ENCODE results near the gene SARM1. TPM values are rescaled to one million over a fixed set of nuclear protein-coding genes. Genes with fewer than 3 reads are reported as not detected.

The SARM1 gene
- total and polyA plus RNA-seq, 2 of the 13 experiments (the other 11 are each of a cell fraction or from before 2014, with no cell fraction given), result 0.73 to 0.86 TPM

DNA sequence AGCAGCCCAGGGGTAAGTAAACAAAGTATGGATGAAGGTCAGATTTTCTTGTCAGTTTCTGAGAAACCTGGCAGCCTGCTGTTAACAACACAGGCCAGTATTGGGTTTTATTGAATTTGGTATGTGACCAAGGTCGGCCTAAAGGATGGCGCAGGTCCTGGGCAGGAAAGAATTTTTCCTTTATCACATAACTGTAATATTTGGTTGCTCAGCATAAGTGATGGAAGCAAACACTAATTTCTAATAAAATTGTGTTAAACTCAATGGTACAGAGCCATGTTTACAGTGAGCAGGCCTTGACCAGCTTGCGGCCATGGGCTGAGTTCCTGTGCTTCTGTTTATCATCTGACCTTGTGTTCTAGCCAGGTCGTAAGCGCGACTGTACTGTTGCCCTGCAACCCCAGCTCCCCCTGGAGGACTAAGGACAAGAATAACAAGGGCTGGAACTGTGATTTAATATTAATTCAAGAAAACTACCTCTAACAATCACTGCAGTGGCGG, 24.7 kb upstream of the SARM1 start (continued):
- TF ChIP-seq ZFP90 (CRISPR knock-in tag; IDR thresholded peaks at IDR 0.05; ENCODE audit: borderline replicate concordance) (0 out of 2 replicates have a peak, but pooled peaks have one; percentile 47), ARNT (IDR thresholded peaks at IDR 0.05) (no peak), ZBTB38 (CRISPR knock-in tag; IDR thresholded peaks at IDR 0.05) (peak; percentile 65; the same call in 1 of the 2 replicates), ZNF329 (CRISPR knock-in tag; IDR thresholded peaks at IDR 0.05; ENCODE audit: low read depth) (no peak), NR2F6 (IDR thresholded peaks at IDR 0.05) (0 out of 2 replicates have a peak, but pooled peaks have one; percentile 27), NR2F6 (CRISPR knock-in tag; IDR thresholded peaks at IDR 0.05) (peak; percentile 67), FOXA3 (CRISPR knock-in tag; IDR thresholded peaks at IDR 0.05) (peak; percentile 90), ZNF574 (CRISPR knock-in tag; IDR thresholded peaks at IDR 0.05) (peak; percentile 56), ZNF609 (CRISPR knock-in tag; IDR thresholded peaks at IDR 0.05; ENCODE audit: borderline replicate concordance) (0 out of 2 replicates have a peak, but pooled peaks have one; percentile 4), HMGXB4 (CRISPR knock-in tag; IDR thresholded peaks at IDR 0.05; ENCODE audit: borderline replicate concordance in 1 of 2, low read depth in 1 of 2) (peak; percentile 36 to 58; a peak in 3 of 4 replicates), STAG1 (CRISPR knock-in tag; IDR thresholded peaks at IDR 0.05) (peak; percentile 80), ZNF550 (CRISPR knock-in tag; IDR thresholded peaks at IDR 0.05; ENCODE audit: borderline replicate concordance) (no peak), FOXO1 (CRISPR knock-in tag; IDR thresholded peaks at IDR 0.05) (peak; percentile 92), THAP11 (CRISPR knock-in tag; IDR thresholded peaks at IDR 0.05) (peak; percentile 77), GFI1 (CRISPR knock-in tag; IDR thresholded peaks at IDR 0.05; ENCODE audit: borderline replicate concordance) (peak; percentile 73; the same call in 1 of the 2 replicates), ZNF562 (CRISPR knock-in tag; IDR thresholded peaks at IDR 0.05; ENCODE audit: borderline replicate concordance) (no peak), SOX6 (IDR thresholded peaks at IDR 0.05) (no peak), SOX6 (CRISPR knock-in tag; IDR thresholded peaks at IDR 0.05) (peak; percentile 11; the same call in 1 of the 2 replicates)
- TF ChIP-seq, protein P1, sequence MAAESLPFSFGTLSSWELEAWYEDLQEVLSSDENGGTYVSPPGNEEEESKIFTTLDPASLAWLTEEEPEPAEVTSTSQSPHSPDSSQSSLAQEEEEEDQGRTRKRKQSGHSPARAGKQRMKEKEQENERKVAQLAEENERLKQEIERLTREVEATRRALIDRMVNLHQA (CRISPR knock-in tag; IDR thresholded peaks at IDR 0.05), result no peak
